ENCODE measurements around the gene KHDC4. TPM values are rescaled to one million over a fixed set of nuclear protein-coding genes. Genes with fewer than 3 reads are reported as not detected.
"Not testable (repeated sequence)": the region's sequence is repeated elsewhere in the genome, so short reads cannot be mapped to it uniquely, and the experiment has no call there.

KHDC4 gene
- total and polyA plus RNA-seq, 2 donors (not counting 1 experiment from before 2014, with no cell fraction given), result 24.6 to 25.4 TPM

GRCh38 chr1:155931332-155932038 is 2.7 kb downstream of the KHDC4 start:
- H3K9me3 ChIP-seq (ENCODE audit: control insufficient read depth, insufficient read depth, low read depth, low read length), result no peaks in the 10 kb centered on the region
- H3K4me3 ChIP-seq (replicated peaks in 1 of 4; ENCODE audit: control extremely low read depth in 1 of 4, insufficient read depth in 1 of 4, low read depth in 3 of 4, low read length in 4 of 4), result peak overlapping the region; percentile 18 to 94 (median 24)
- no peak overlapping the region for H3K27ac ChIP-seq (ENCODE audit: insufficient read depth, low read length)
- H4K20me1 ChIP-seq (ENCODE audit: control insufficient read depth, extremely low read depth, insufficient read depth, low read length), result no peaks in the 10 kb centered on the region
- peaks cover 55% of the 10 kb centered on the region for H3K79me2 ChIP-seq (ENCODE audit: control insufficient read depth, insufficient read depth, low read length)
- no peaks in the 10 kb centered on the region for H3K27me3 ChIP-seq (ENCODE audit: control insufficient read depth, insufficient read depth, low read length)
- H3K9ac ChIP-seq (ENCODE audit: insufficient read depth, low read length), result no peak overlapping the region
- peaks cover 12% of the 10 kb centered on the region for H3K4me1 ChIP-seq (ENCODE audit: control insufficient read depth, extremely low read depth, insufficient read depth, low read length)
- H2AFZ ChIP-seq (ENCODE audit: low read length), result no peak overlapping the region
- peak in 1 of 2 donors; percentile 55 for DNase-seq (ENCODE audit: low read depth in 2 of 2)
- peaks cover 11% of the 10 kb centered on the region for H3K36me3 ChIP-seq (ENCODE audit: control insufficient read depth, insufficient read depth, low read length)
- peak overlapping the region; percentile 84 for H3K4me2 ChIP-seq (ENCODE audit: extremely low read depth, insufficient read depth, low read length)
- TF ChIP-seq CTCF (conservative IDR thresholded peaks at IDR 0.05 in 1 of 2, IDR thresholded peaks at IDR 0.05 in 1 of 2; ENCODE audit: low read depth in 1 of 2, low read length in 2 of 2), result no peak

DNA sequence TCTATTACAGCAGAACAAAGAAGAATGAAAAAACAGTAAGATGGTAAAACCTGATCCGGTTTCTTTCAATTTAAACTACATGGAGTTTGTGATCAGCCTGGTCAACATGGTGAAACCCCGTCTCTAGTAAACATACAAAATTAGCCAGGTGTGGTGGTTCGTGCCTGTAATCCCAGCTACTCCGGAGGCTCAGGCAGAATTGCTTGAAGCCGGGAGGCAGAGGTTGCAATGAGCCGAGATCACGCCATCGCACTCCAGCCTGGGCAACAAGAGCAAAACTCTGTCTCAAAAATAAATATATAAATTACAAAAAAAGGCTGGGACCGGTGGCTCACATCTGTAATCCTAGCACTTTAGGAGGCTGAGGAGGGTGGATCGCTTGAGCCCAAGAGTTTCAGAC is 3.5 kb downstream of the KHDC4 start:
- Histone ChIP-seq H3K4me3 (replicated peaks in 1 of 4; ENCODE audit: control extremely low read depth in 1 of 4, insufficient read depth in 1 of 4, low read depth in 3 of 4, low read length in 4 of 4) (peak overlapping the region in 1 of 4 experiments; percentile 28), H3K4me2 (ENCODE audit: extremely low read depth, insufficient read depth, low read length) (peak overlapping the region; percentile 84), H3K4me1 (ENCODE audit: control insufficient read depth, extremely low read depth, insufficient read depth, low read length) (peaks cover 12% of the 10 kb centered on the region), H3K36me3 (ENCODE audit: control insufficient read depth, insufficient read depth, low read length) (peaks cover 16% of the 10 kb centered on the region), H3K79me2 (ENCODE audit: control insufficient read depth, insufficient read depth, low read length) (peaks cover 55% of the 10 kb centered on the region)
- not testable (repeated sequence) for H2AFZ ChIP-seq (ENCODE audit: low read length); H3K9ac ChIP-seq (ENCODE audit: insufficient read depth, low read length); DNase-seq (ENCODE audit: low read depth in 2 of 2); H3K27me3 ChIP-seq (ENCODE audit: control insufficient read depth, insufficient read depth, low read length); H4K20me1 ChIP-seq (ENCODE audit: control insufficient read depth, extremely low read depth, insufficient read depth, low read length); H3K27ac ChIP-seq (ENCODE audit: insufficient read depth, low read length); H3K9me3 ChIP-seq (ENCODE audit: control insufficient read depth, insufficient read depth, low read depth, low read length)

DNA sequence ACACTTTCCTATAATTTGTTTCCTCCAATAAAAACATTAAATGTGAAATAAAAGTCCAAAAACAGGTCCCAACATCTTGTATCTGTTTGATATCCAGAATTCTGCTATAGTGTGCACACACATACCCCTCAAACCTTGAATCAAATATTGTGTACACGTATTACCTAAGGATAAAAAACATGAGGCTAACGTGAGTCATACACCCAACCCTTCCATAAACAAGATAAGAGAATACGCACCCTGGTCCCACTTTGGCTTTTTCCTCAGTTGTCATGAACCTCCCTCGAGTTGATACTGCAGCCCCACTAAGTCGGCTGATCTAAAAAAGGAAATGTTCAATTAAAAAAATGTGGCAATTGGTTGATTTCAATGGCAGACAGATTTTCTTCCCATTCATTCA is 5.2 kb downstream of the KHDC4 start:
- Histone ChIP-seq H3K27ac (ENCODE audit: insufficient read depth, low read length) (no peak overlapping the region), H3K9me3 (ENCODE audit: control insufficient read depth, insufficient read depth, low read depth, low read length) (no peaks in the 10 kb centered on the region), H3K4me2 (ENCODE audit: extremely low read depth, insufficient read depth, low read length) (no peak overlapping the region), H3K27me3 (ENCODE audit: control insufficient read depth, insufficient read depth, low read length) (no peaks in the 10 kb centered on the region), H3K79me2 (ENCODE audit: control insufficient read depth, insufficient read depth, low read length) (peaks cover 56% of the 10 kb centered on the region), H4K20me1 (ENCODE audit: control insufficient read depth, extremely low read depth, insufficient read depth, low read length) (no peaks in the 10 kb centered on the region), H3K9ac (ENCODE audit: insufficient read depth, low read length) (no peak overlapping the region), H3K36me3 (ENCODE audit: control insufficient read depth, insufficient read depth, low read length) (peaks cover 19% of the 10 kb centered on the region), H2AFZ (ENCODE audit: low read length) (no peak overlapping the region), H3K4me3 (replicated peaks in 1 of 4; ENCODE audit: control extremely low read depth in 1 of 4, insufficient read depth in 1 of 4, low read depth in 3 of 4, low read length in 4 of 4) (no peak overlapping the region), H3K4me1 (ENCODE audit: control insufficient read depth, extremely low read depth, insufficient read depth, low read length) (peaks cover 9% of the 10 kb centered on the region)
- TF ChIP-seq CTCF (conservative IDR thresholded peaks at IDR 0.05 in 1 of 2, IDR thresholded peaks at IDR 0.05 in 1 of 2; ENCODE audit: low read depth in 1 of 2, low read length in 2 of 2) (no peak), EZH2 (IDR thresholded peaks at IDR 0.05; ENCODE audit: low read length, missing control alignments) (no peak)
- DNase-seq (ENCODE audit: low read depth in 2 of 2), result peak in 1 of 2 donors; percentile 50
